ENCODE measurements around the gene DEUP1. TPM values are rescaled to one million over a fixed set of nuclear protein-coding genes. Genes with fewer than 3 reads are reported as not detected.
"Not testable (repeated sequence)": the region's sequence is repeated elsewhere in the genome, so short reads cannot be mapped to it uniquely, and the experiment has no call there.

Gene DEUP1
- polyA plus RNA-seq, 4 donors, result 0.56 to 1.6 (median 1.5) TPM

DNA sequence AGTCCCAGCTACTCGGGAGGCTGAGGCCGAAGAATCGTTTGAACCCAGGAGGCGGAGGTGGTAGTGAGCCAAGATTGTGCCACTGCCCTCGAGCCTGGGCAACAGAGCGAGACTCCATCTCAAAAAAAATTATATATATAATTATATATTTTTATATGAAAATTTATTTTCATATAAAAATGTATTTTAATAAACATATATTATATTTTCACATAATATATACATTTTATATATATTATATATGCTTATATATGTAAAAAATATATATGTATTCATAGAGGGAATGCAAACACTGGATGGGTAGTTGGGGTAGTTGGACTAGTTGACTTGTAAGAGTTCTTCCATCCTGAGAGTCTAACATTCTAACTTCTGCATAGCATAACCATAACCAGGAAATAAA is 20.3 kb downstream of the DEUP1 start:
- no peak for DNase-seq (ENCODE audit: low read depth in 4 of 4, low spot score in 3 of 4)

DNA sequence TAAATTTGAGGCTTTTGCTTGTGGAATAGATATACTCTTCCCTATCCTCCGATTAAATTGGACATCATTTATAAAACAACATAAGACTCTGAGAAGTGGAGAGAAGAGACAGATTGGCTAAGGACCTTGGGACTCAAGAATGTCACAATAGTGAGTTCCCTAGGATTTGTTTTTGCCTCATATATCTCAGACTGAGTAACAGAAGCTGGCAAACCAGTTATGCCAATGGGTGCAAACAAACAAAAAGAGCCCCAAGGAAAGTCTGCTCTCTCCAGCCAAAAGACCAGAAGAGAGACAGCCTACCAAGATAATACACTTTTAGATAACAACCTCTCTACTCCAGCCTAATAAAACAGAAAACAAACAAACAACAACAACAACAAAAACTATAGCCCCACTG is 28.9 kb downstream of the DEUP1 start:
- DNase-seq (ENCODE audit: low read depth in 4 of 4, low spot score in 3 of 4), result no peak

DNA sequence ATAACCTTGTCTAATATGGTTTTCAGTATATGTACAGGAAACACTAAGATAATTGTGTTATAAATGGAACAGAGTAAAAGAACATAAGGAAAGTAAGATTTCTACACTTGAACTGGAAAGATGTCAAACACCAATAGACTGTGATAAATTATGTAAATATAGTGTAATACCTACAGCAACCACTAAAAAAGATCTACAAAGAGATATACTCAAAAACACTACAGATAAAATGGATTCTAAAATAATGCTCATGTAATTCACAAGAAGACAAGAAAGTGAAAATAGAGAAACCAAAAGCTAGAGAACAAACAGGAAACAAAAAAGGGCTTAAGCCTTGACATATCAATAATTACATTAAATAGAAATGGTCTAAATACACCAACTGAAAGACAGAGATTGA is 30.9 kb downstream of the DEUP1 start:
- DNase-seq (ENCODE audit: low read depth in 4 of 4, low spot score in 3 of 4), result no peak

DNA sequence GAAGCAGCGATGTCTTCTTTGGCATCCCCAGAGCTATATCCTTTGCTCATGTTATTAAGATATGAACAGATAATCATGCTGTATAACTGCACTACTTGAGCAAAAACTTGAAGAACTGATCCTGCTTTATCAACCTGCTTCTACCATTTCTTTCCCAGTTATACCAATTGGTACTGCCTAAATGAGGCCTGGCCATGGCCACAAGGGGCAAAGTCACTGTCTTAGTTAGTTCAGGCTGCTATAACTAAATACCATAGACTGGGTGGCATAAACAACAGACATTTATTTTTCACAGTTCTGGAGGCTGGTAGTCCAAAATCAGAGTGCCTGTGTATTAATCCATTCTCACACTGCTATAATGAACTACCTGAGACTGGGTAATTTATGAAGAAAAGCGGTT is 37.5 kb downstream of the DEUP1 start:
- no peak for DNase-seq (ENCODE audit: low read depth in 4 of 4, low spot score in 3 of 4)

DNA sequence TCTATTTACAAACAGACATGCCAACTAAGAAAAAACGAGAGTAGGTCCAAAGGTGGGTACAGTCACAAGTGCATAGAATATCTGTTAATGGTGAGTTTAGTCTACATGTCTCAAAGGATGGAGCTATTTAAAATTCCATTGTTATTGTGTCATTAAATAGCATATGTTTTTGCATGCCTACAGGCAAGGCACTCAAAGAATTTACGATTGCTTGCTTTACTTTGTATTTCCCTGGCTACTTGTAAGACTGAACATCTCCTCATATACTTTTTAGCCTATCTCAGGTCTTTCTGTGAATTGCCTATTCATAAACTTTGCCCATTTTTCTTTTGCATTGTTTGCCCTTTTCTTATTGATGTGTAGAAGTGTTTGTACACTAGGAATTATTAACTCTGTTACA is 39.7 kb downstream of the DEUP1 start:
- DNase-seq (ENCODE audit: low read depth in 4 of 4, low spot score in 3 of 4), result no peak

DNA sequence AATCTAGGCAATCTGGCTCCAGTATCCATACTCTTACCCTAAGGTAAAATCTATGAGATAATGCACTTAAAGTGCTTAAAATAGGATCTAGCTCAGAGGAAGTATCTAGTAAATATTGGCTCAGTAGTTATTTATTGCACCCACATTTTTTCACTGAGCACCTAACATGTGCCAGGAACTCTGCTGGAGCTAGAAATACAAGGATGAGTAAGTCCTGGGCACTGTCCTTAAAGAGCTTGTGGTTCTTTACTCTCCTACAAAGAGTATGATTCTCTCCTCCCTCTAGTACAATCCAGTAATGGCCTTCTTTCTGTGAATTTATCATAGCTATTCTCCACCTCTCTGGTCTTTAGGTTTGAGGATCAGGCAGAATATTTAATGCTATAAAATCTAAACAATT is 59.2 kb downstream of the DEUP1 start:
- DNase-seq (ENCODE audit: low read depth in 4 of 4, low spot score in 3 of 4), result no peak

DNA sequence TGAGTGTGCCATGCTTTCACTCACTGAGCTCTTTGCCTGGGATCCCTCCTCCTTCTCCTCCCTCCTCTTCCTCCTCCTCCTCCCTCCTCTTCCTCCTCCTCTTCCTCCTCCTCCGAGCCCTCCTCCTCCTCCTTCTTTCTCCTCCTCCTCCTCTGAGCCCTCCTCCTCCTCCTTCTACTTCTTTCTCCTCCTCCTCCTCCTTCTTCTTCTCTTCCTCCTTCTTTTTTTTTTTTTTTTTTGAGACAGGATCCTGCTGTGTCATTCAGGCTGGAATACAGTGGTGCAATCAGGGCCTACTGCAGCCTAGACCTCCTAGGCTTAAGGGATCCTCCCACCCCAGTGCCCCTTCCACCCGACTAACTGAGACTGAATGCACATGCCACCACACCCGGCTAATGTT is 62.3 kb downstream of the DEUP1 start:
- no peak for DNase-seq (ENCODE audit: low read depth in 4 of 4, low spot score in 3 of 4)

DNA sequence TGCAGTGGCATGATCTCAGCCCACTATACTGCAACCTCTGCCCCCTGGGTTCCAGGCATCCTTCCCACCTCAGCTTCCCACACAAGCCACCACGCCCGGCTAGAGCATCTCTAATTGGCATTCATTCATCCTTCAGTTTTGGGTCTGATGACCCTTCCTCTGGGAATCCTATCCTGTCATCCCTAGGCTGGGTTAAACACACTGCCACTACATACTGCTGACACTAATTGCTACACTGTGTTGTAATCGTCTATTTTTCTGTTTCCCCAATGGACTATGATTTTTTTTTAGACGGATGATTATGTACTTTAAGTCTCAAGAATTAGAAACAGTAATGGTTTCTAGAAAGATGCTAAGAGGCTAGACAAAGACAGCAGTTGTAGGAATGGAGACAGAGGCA is 62.8 kb downstream of the DEUP1 start:
- no peak for DNase-seq (ENCODE audit: low read depth in 4 of 4, low spot score in 3 of 4)

DNA sequence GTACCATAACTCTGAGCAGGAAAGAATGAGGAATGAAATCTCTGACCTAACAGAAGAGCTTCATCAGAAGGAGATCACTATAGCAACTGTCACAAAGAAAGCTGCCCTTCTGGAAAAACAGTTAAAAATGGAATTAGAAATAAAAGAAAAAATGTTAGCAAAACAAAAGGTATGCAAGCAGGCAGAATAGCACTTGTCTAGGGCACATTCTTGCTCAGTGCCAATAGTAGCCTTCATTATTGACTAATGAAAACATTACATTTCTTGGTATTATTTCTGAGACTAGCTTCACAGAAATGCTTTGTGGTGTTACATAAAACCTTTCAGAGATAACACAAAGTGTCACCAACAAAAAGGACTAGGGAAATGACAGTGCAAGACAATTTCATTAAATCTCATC is 63.9 kb downstream of the DEUP1 start:
- no peak for DNase-seq (ENCODE audit: low read depth in 4 of 4, low spot score in 3 of 4)

DNA sequence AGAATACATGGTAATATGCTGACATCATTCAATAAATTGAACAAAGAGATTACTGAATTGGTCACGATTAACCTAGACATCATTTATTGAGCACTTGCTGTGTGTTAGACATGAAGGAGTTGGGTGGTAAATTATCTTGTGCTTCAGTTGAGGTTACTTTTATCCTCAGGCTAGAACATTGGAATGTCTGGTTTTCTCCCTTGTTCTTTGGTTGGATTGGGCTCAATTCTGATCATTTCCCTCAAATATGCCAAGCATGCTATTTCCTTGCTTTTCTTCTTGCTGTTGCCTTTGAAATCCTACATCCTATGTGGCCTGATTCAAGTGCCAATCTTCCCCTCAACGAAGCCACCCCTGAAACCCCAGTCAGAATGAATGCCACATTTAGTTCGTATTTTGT is 65.8 kb downstream of the DEUP1 start:
- no peak for DNase-seq (ENCODE audit: low read depth in 4 of 4, low spot score in 3 of 4)

DNA sequence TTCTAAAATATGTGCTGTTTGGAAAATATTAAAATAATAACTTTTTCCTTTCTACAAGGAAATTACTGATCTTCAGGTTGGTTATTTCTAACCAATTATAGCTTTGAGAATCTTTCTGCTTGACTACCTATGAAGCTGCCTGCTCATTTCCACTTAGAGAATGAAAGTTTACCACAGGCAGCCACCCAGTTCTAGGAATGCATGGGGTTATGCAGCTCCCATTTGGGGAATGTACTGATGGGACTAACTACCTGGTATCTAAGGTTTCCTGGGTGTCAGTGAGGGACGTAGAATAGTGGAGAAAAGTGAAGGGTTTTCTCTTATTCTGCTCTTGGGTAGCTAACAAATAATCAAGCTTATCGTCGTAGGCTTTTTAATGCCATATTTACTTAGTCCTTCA is 73.4 kb downstream of the DEUP1 start:
- DNase-seq (ENCODE audit: low read depth in 4 of 4, low spot score in 3 of 4), result no peak

DNA sequence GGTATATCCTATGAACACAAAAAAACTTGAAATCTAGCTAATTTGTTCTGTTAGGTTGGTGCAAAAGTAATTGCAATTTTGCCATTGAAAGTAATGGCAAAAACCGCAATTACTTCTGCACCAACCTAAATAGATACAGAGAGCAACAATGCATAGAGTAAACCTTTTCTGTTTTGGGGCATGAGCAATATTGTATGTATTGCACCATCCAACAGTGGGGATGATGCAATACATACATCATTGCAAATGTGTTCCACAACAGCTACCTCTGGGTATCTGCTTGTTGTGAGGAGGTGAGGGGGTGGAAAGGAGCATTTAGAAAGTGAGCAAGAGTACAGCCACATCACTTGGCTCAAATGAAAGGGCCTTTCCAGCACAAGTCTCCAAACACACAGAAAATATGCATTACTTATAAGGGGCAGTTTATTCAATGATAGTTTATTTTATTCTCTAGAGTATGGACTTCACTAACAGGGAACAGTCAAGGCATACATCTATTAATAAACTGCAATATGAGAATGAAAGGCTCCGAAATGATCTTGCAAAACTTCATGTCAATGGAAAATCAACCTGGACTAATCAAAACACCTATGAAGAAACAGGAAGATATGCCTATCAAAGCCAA is 77.3 kb downstream of the DEUP1 start:
- DNase-seq (ENCODE audit: low read depth in 4 of 4, low spot score in 3 of 4), result no peak

DNA sequence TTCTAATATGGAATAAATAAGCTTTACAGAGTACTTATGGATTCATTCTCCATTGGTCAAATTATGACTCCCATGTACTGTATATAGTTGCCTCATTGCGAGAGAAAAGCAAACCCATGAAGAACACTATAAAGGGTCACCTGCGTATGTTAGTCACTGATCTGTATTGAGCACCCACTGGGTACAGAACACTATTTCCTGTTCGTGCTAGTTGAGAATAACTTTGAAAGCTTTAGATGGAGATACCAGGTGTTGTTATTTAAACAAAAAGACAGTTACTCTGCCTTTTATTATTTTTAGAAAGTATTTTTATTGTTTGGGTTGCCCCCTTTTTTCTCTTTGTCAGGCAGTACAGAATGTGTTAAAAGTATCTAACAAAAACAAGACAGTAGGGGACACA is 79.9 kb downstream of the DEUP1 start:
- DNase-seq (ENCODE audit: low read depth in 4 of 4, low spot score in 3 of 4), result no peak

DNA sequence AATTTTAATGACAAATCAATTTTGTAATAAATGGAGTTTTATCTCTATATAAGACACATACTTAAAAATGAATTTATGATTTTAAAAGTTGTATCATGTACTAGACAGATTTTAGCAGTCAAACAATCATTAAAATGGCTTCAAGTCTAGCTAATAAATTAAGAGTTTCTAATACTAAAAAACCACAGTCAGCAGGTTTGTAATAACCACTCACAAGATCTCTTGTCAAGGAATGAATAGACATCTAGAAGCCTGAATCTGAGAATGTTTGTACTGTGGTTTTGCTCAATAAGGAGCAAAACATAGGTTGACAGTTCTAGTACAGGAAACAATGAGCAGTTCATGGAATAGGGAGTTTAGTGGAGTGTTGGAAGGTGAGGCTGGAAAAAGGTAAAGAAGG is 81.2 kb downstream of the DEUP1 start:
- DNase-seq (ENCODE audit: low read depth in 4 of 4, low spot score in 3 of 4), result no peak

DNA sequence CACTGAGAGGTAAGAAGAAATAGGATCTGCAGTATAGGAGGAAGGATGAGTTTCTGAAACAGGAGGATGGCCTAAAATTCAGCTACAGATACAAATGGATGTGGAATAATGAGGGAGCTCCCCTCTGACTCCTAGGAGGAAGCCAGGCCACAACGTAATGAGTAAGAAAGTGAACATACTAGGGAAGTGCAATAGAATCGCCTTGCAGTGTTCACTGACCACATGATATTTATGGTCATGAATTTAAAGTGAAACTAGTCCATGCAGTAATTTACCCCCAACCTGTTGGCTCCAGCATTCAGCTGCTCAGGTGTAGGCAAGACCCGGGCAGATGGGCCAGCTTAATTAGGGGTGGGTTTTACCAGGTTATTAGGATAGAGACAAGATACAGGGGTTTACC is 101.7 kb downstream of the DEUP1 start:
- DNase-seq (ENCODE audit: low read depth in 4 of 4, low spot score in 3 of 4), result no peak

DNA sequence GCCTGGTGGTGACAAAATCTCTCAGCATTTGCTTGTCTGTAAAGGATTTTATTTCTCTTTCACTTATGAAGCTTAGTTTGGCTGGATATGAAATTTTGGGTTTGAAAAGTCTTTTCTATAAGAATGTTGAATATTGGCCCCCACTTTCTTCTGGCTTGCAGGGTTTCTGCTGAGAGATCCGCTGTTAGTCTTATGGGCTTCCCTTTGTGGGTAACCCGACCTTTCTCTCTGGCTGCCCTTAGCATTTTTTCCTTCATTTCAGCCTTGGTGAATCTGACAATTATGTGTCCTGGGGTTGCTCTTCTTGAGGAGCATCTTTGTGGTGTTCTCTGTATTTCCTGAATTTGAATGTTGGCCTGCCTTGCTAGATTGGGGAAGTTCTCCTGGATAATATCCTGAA is 112.7 kb downstream of the DEUP1 start:
- not testable (repeated sequence) for DNase-seq (ENCODE audit: low read depth in 4 of 4, low spot score in 3 of 4)

DNA sequence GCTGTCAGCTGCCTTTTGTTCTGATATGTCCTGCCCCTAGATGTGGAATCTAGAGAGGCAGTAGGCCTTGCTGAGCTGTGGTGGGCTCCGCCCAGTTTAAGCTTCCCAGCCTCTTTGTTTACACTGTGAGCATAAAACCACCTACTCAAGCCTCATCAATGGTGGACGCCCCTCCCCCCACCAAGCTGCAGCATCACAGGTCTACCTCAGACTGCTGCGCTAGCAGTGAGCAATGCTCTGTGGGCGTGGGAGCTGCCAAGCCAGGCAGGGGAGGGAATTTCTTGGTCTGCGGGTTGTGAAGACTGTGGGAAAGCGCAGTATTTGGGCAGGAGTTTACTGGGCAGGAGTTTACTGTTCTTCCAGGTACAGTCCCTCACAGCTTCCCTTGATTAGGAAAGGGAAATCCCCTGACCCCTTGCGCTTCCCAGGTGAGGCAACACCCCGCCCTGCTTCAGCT is 114.1 kb downstream of the DEUP1 start:
- peak; percentile 8 to 40 (median 24) for DNase-seq (ENCODE audit: low read depth in 4 of 4, low spot score in 3 of 4)

DNA sequence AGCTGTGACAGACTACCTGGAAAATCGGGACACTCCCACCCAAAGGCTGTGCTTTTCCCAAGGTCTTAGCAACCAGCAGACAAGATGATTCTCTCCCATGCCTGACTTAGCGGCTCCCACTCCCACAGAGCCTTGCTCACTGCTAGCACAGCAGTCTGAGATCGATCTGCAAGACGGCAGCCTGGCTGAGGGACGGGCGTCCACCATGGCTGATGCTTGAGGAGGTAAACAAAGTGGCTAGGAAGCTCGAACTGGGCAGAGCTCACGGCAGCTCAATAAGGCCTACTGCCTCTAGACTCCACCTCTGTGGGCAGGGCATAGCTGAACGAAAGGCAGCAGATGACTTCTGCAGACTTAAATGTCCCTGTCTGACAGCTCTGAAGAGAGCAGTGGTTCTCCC is 127.7 kb downstream of the DEUP1 start:
- DNase-seq (ENCODE audit: low read depth in 4 of 4, low spot score in 3 of 4), result no peak

DNA sequence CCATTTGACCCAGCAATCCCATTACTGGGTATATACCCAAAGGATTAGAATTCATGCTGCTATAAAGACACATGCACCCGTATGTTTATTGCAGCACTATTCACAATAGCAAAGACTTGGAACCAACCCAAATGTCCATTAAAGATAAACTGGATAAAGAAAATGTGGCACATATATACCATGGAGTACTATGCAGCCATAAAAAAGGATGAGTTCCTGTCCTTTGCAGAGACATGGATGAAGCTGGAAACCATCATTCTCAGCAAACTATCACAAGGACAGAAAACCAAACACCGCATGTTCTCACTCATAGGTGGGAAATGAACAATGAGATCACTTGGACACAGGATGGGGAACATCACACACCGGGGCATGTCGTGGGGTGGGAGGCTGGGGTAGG is 133.1 kb downstream of the DEUP1 start:
- DNase-seq (ENCODE audit: low read depth in 4 of 4, low spot score in 3 of 4), result not testable (repeated sequence)

DNA sequence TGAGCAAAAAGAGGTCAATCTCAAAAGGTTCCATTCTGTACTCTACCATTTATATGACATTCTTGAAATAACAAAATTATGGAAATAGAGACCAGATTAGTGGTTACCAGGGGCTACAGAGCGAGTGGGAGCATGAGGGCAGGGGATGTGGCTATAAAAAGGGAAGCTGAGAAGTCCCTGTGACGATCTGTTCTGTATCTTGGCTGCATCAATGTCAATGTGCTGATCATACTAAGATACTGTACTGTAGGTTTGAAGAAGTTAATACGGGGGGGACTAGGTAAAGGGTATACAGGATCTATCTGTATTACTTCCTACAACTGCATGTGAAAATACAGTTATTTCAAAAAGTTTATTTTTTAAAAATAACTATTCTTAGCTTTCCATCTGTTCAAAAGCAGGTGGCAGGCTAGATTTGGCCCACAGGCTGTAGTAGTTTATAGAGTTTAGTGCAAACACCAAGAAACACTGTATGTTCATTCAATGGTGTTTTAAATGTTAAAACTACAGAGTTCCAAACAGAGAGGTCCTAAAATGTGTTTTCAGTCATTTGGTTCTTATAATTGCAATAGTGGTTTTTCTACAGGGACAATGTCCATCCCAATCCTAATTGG is 134.5 kb downstream of the DEUP1 start:
- DNase-seq (ENCODE audit: low read depth in 4 of 4, low spot score in 3 of 4), result no peak

DNA sequence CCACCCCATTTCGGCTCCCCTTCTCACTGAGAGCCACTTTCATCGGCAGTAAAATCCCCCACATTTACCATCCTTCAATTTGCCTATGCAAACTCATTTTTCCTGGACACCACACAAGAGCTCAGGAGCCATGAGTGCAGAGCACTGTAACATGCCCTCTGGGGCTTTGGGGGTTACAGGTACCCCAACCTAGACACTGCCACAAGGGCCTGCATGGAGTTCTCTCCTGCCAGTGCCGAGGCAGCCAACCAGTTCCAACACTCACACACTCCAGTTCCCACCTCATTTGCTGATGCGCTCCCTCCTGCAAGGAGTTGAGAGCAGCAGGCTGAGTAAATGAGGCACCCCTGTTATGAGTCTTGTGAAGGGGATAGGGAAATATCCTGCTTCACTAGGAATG is 136.5 kb downstream of the DEUP1 start:
- DNase-seq (ENCODE audit: low read depth in 4 of 4, low spot score in 3 of 4), result no peak

DNA sequence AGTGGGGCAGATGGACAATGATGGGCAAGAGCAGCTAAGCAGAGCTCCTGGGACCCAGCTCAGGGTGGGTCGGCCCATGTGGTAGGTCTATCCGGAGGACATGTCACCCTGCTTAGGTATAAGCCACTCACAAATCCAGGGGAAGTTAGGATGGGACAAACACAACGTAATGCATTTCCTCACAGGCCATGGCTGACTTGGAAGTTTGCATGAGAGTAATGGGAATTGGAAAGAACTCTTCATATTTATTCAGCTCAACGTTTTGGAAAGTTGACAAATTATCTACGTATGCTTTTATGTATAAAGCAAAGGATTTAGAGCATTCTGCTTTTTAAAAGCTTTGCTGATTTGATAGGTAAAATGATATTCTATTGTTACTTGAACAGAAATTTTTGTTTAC is 137.7 kb downstream of the DEUP1 start:
- no peak for DNase-seq (ENCODE audit: low read depth in 4 of 4, low spot score in 3 of 4)

DNA sequence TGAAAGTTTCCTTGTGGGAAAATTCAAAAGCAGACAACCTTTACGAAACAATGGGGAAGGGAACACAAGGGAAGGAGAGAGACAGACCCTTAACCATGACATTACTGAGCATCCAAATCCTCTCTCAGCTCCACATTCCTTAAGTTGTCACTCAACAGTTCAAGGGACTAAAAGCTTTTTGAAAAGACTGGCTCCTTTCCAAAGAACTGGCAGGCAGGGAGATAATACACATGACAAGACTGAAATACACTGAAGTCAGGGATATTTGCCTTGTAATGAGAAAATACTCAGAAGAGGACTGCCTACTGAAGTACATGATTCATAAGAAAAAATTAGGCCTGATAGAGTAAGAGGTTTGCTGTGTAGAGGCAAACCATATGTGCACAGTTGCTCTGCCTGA is 143.6 kb downstream of the DEUP1 start:
- DNase-seq (ENCODE audit: low read depth in 4 of 4, low spot score in 3 of 4), result no peak

Measured in left renal pelvis (tissue), 4 donors.